T-helper 9 cell (primary cell): ENCODE measurements around the gene MDM2.
"Not testable (repeated sequence)": the region's sequence is repeated elsewhere in the genome, so short reads cannot be mapped to it uniquely, and the experiment has no call there.

ENCODE experiments used
- DNase-seq: peaks from one replicate; pipeline ENCODE4 v3.0.0-alpha.2; 2020

The MDM2 gene

DNA sequence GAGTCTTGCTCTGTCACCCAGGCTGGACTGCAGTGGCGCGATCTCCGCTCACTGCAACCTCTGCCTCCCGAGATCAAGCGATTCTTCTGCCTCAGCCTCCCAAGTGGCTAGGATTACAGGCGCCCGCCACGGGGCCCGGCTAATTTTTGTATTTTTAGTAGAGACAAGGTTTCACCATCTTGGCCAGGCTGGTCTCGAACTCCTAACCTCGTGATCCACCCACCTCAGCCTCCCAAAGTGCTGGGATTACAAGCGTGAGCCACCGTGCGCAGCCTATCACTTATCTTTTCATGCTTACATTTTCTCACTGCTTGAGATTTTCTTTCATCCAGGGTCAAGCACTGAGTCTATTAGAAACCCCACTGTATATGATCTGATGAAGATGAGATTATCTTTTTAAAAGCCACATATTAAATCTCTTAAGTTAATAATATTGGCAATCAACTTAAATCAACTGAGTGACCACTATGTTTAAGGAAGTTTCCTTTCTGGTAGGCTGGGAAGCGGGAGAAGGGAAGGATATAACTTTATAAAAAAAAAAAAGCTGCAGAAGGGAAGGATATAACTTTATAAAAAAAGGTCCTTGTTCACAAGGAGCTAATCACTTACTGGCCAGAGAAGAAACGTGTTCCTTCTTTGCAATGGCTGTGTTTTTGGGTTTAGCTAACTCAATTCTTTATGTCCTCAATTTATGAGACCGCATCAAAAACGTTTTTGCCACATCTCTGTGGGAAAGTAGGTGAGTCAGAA is 1.3 kb upstream of the MDM2 start:
- no peak for DNase-seq

GRCh38 chr12:68807274-68807575 is 752 bp upstream of the MDM2 start:
- not testable (repeated sequence) for DNase-seq

DNA sequence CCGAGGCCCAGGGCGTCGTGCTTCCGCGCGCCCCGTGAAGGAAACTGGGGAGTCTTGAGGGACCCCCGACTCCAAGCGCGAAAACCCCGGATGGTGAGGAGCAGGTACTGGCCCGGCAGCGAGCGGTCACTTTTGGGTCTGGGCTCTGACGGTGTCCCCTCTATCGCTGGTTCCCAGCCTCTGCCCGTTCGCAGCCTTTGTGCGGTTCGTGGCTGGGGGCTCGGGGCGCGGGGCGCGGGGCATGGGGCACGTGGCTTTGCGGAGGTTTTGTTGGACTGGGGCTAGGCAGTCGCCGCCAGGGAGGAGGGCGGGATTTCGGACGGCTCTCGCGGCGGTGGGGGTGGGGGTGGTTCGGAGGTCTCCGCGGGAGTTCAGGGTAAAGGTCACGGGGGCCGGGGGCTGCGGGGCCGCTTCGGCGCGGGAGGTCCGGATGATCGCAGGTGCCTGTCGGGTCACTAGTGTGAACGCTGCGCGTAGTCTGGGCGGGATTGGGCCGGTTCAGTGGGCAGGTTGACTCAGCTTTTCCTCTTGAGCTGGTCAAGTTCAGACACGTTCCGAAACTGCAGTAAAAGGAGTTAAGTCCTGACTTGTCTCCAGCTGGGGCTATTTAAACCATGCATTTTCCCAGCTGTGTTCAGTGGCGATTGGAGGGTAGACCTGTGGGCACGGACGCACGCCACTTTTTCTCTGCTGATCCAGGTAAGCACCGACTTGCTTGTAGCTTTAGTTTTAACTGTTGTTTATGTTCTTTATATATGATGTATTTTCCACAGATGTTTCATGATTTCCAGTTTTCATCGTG is 612 bp downstream of the MDM2 start:
- peak; percentile 26 for DNase-seq

- DNase-seq = no peak
These were observed 1.4 kb downstream of the MDM2 start for GRCh38 chr12:68809190-68810026.

- not testable (repeated sequence) for DNase-seq
These were observed 2.0 kb downstream of the MDM2 start for GRCh38 chr12:68810027-68810389.

- DNase-seq = not testable (repeated sequence)
These were observed 3.6 kb downstream of the MDM2 start for GRCh38 chr12:68811573-68811972.

GRCh38 chr12:68812553-68813241 is 4.7 kb downstream of the MDM2 start:
- DNase-seq = no peak

DNA sequence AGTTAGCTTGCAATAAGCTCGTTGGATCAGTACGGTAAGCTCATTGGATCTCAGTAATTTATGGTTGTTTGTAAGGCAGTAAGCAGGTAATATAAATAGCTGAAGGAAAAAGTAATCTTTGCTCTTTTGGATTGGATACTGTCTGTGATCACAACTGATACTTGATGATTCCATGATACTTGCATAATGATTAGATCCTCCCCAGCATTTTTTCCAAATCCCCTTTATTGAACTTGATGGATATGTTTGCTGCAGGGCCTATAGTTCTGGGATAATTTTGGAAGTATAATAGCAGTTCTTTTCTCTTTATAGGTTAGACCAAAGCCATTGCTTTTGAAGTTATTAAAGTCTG is 5.2 kb downstream of the MDM2 start:
- no peak for DNase-seq

- no peak for DNase-seq
These were observed 6.7 kb downstream of the MDM2 start for GRCh38 chr12:68814490-68815231.

- no peak for DNase-seq
These were observed 7.4 kb downstream of the MDM2 start for GRCh38 chr12:68815232-68815927.

DNA sequence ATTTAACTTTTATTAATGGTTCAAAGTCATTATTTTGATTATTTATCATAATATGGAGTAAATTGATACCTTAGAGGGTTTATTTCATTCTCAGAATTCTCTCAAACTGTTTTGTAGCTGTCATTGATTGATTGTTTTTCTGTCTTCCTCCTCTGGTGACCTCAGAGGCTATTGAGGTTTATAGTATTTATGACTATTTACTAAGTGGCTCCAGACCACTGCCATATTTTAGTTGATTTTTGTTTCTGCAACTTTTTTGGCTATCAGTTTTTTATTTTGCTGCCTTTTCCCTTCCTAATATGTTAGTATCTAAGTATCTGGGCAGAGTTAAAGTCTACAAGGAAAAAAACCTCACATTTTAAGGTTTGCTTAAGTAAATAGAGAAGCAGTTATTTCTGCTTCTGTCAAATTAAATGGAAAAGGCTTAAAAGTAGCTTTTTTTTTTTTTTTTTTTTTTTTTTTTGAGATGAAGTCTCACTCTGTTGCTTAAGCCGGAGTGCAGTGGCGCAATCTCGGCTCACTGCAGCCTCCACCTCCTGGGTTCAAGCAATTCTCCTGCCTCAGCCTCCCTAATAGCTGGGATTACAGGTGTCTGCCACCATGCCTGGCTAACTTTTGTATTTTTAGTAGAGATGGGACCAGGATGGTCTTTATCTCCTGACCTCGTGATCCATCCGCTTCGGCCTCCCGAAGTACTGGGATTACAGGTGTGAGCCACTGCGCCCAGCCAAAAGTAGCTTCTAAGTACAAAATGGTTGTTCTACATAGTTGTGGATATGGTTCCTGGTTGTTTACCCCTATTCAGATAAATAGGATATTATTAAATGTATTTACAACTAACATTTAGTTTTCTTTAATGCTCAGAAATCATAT is 8.2 kb downstream of the MDM2 start:
- no peak for DNase-seq

GRCh38 chr12:68819481-68819880 is 11.5 kb downstream of the MDM2 start:
- not testable (repeated sequence) for DNase-seq

DNA sequence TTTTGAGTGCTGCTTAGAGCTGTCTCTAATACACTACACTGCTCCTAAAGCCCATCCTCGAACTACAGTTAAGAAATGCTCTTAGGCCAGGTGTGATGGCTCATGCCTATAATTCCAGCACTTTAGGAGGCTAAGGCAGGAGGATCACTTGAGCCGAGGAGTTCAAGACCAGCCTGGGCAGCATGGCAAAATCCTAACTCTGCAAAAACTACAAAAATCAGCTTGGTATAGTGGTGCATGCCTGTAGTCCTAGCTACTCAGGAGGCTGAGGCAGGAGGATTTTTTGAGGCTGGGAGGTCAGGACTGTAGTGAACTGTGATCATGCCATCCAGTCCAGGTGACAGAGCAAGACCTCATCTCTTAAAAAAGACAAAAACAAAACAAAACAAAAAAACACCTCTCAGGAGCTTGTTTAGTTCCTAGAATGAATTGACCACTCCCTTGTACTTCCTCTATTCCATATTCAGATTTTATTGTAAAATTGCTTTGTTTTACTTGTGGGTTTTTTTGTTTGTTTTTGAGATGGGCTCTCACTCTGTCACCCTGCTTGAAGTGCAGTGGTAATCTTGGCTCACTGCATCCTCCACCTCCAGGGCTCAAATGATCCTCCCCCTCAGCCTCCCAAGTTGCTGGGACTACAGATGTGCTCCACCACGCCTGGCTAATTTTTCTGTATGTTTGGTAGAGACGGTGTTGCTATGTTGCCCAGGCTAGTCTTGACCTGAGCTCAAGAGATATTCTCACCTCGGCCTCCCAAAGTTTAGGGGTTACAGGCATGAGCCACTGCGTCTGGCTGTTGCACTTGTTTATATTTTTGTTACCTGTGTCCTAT is 13.6 kb downstream of the MDM2 start:
- DNase-seq = no peak

GRCh38 chr12:68823696-68824095 is 15.7 kb downstream of the MDM2 start:
- DNase-seq = no peak

DNA sequence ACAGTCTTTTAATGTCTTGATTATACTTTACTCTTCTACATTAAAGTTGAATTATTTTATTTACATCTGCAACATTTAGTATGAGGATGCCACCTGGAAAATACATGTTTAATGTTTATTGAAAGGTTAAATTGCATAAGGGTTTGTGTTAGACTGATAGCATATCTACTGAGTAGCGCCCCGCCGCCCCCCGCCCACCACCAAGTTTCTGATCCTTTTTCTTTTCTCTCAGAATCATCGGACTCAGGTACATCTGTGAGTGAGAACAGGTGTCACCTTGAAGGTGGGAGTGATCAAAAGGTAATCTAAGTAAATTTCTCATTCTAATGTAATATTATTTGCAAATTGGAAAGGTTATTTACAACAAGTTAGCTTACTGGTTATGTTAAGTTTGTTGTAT is 16.2 kb downstream of the MDM2 start:
- DNase-seq = no peak

- DNase-seq = no peak
These were observed 16.7 kb downstream of the MDM2 start for GRCh38 chr12:68824597-68825250.

DNA sequence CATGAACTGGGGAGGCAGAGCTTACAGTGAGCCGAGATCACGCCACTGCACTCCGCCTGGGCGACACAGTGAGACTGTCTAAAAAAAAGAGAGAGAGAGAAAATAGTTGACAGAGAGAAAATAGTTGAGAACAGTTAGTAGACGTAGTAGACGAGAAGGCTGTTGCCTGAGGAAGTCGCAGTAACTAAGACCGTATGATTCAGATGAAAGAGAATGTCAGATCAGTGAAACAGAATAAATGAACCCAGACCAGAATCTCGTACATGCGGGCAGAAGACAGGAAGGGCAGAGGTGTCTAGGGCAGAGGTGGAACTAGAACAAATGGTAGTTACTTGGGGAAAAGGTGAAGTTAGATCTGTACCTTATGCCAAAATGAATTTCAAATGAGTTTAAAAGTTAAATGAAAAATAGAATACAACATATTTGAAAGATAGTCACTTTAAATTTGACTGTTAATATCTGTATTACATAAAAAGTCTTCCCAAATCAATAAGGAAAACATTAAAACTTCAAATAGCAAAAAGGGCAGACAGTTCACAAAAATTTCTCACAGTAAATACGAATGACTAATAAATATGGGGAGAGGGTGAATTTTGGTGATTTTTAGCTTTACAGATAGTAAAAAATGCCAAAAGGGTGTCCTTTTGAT is 17.7 kb downstream of the MDM2 start:
- DNase-seq = no peak

DNA sequence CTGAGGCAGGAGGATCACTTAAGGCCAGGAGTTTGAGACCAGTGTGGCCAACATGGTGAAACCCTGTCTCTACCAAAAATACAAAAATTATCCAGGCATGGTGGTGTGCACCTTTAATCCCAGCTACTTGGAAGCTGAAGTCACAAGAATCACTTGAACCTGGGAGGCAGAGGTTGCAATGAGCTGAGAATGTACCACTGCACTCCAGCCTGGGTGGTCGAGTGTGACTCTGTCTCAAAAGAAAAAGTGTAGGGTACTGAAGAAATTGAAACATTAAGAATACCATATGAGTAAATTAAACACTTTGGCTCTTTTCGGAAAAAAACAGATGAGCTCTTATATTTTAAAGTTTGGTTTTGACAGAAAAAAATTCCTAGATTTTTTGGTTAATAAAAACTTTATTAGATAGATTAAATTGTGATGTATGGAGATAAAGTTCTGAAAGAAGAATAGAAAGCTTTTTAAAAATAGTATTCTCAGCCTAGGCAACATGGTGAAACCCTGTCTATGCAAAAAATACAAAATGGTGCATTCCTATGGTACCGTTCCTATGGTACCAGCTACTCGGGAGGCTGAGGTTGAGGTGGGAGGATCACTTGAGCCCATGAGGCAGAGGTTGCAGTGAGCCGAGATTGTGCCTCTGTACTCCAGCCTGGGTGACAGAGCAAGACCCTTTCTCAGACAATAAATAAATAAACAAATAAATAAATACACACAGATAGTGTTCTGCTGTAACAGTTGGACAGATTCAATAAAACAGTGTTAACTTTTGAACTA is 20.1 kb downstream of the MDM2 start:
- DNase-seq = no peak
